Measurements from ENCODE around the gene PNLIPRP2. TPM values are rescaled to one million over a fixed set of nuclear protein-coding genes. Genes with fewer than 3 reads are reported as not detected.

PNLIPRP2 gene
- total and polyA plus RNA-seq, 4 donors, result 0.06 to 1.0 (median 0.08) TPM; not detected in 1

GRCh38 chr10:116657863-116658551 is 37.3 kb downstream of the PNLIPRP2 start:
- H3K9ac ChIP-seq (ENCODE audit: insufficient read depth in 1 of 2, low read length in 2 of 2), result no peak overlapping the region
- H3K9me3 ChIP-seq (ENCODE audit: control insufficient read depth in 4 of 4, insufficient read depth in 3 of 4, low read length in 3 of 4), result peaks cover 0 to 2% (median 0%) of the 10 kb centered on the region in 4 donors
- 81 to 94% methylated on average over 5 of the region's 5 CpGs for WGBS, 2 donors
- no peak for ATAC-seq (ENCODE audit: insufficient read depth, low FRiP score)
- H3K4me3 ChIP-seq, result no peak overlapping the region
- DNase-seq, result no peak
- no peak for TF ChIP-seq CTCF (IDR thresholded peaks at IDR 0.05; ENCODE audit: control extremely low read depth, extremely low read depth)
- peaks cover 0 to 6% (median 0%) of the 10 kb centered on the region in 5 donors for H3K4me1 ChIP-seq (ENCODE audit: control insufficient read depth in 5 of 5, insufficient read depth in 5 of 5, low read length in 5 of 5)
- no peaks in the 10 kb centered on the region for H3K27me3 ChIP-seq (ENCODE audit: control insufficient read depth in 3 of 3, insufficient read depth in 3 of 3, low read length in 2 of 3)
- no peak overlapping the region for H3K27ac ChIP-seq (ENCODE audit: low read depth in 1 of 2, low read length in 1 of 2)
- H3K36me3 ChIP-seq (ENCODE audit: control insufficient read depth in 4 of 4, insufficient read depth in 4 of 4, low read length in 4 of 4), result no peaks in the 10 kb centered on the region

GRCh38 chr10:116659049-116659670 is 38.4 kb downstream of the PNLIPRP2 start:
- Histone ChIP-seq H3K27ac (ENCODE audit: low read depth in 1 of 2, low read length in 1 of 2) (no peak overlapping the region), H3K36me3 (ENCODE audit: control insufficient read depth in 4 of 4, insufficient read depth in 4 of 4, low read length in 4 of 4) (no peaks in the 10 kb centered on the region), H3K4me3 (no peak overlapping the region), H3K9ac (ENCODE audit: insufficient read depth in 1 of 2, low read length in 2 of 2) (no peak overlapping the region), H3K27me3 (ENCODE audit: control insufficient read depth in 3 of 3, insufficient read depth in 3 of 3, low read length in 2 of 3) (no peaks in the 10 kb centered on the region), H3K9me3 (ENCODE audit: control insufficient read depth in 4 of 4, insufficient read depth in 3 of 4, low read length in 3 of 4) (peaks cover 0 to 4% (median 0%) of the 10 kb centered on the region in 4 donors), H3K4me1 (ENCODE audit: control insufficient read depth in 5 of 5, insufficient read depth in 5 of 5, low read length in 5 of 5) (peaks cover 0 to 6% (median 0%) of the 10 kb centered on the region in 5 donors)
- ATAC-seq (ENCODE audit: insufficient read depth, low FRiP score) (no peak), DNase-seq (no peak)
- WGBS, 2 donors, result 80 to 84% methylated on average over 10 of the region's 10 CpGs
- TF ChIP-seq CTCF (IDR thresholded peaks at IDR 0.05; ENCODE audit: control extremely low read depth, extremely low read depth), result no peak

GRCh38 chr10:116660860-116661259 is 40.1 kb downstream of the PNLIPRP2 start:
- no peak for DNase-seq
- Histone ChIP-seq H3K36me3 (ENCODE audit: control insufficient read depth in 4 of 4, insufficient read depth in 4 of 4, low read length in 4 of 4) (no peaks in the 10 kb centered on the region), H3K9ac (ENCODE audit: insufficient read depth in 1 of 2, low read length in 2 of 2) (no peak overlapping the region), H3K9me3 (ENCODE audit: control insufficient read depth in 4 of 4, insufficient read depth in 3 of 4, low read length in 3 of 4) (peaks cover 0 to 2% (median 0%) of the 10 kb centered on the region in 4 donors), H3K27me3 (ENCODE audit: control insufficient read depth in 3 of 3, insufficient read depth in 3 of 3, low read length in 2 of 3) (no peaks in the 10 kb centered on the region), H3K4me1 (ENCODE audit: control insufficient read depth in 5 of 5, insufficient read depth in 5 of 5, low read length in 5 of 5) (peaks cover 0 to 11% (median under 1%) of the 10 kb centered on the region in 5 donors), H3K27ac (ENCODE audit: low read depth in 1 of 2, low read length in 1 of 2) (no peak overlapping the region), H3K4me3 (no peak overlapping the region)
- 36 to 62% methylated on average over 5 of the region's 5 CpGs for WGBS, 2 donors
- no peak for ATAC-seq (ENCODE audit: insufficient read depth, low FRiP score)
- TF ChIP-seq CTCF (IDR thresholded peaks at IDR 0.05; ENCODE audit: control extremely low read depth, extremely low read depth), result no peak
